ENCODE measurements around the gene IL10RB. TPM values are rescaled to one million over a fixed set of nuclear protein-coding genes. Genes with fewer than 3 reads are reported as not detected.

Gene IL10RB
- total and polyA plus RNA-seq, 2 of the 13 experiments (the other 11 are each of a cell fraction or from before 2014, with no cell fraction given) = 17.4 to 18.2 TPM

GRCh38 chr21:33265664-33266049 lies 510 bp upstream of the IL10RB start:
- Histone ChIP-seq H3K27me3 (ENCODE audit: control insufficient read depth in 1 of 2, insufficient read depth in 2 of 2, low read length in 2 of 2) (no peaks in the 10 kb centered on the region; a peak in 1 of 5 replicates), H3K4me1 (ENCODE audit: insufficient read depth, low read length) (peaks cover 49% of the 10 kb centered on the region), H3K4me3 (replicated peaks in 1 of 3; ENCODE audit: insufficient read depth in 1 of 3, low read depth in 2 of 3, low read length in 3 of 3) (peak overlapping the region; percentile 85 to 89 (median 85); a peak in 3 of 6 replicates), H4K20me1 (ENCODE audit: insufficient read depth, low read length) (no peaks in the 10 kb centered on the region), H3K36me3 (replicated peaks in 1 of 2; ENCODE audit: control insufficient read depth in 1 of 2, insufficient read depth in 2 of 2, low read length in 2 of 2) (peaks cover 7 to 10% of the 10 kb centered on the region in 2 experiments; a peak in 4 of 5 replicates), H3K9me3 (ENCODE audit: low read length) (no peaks in the 10 kb centered on the region), H3K9ac (ENCODE audit: insufficient read depth, low read depth, low read length) (no peak overlapping the region), H3K79me2 (ENCODE audit: insufficient read depth, low read length) (no peaks in the 10 kb centered on the region), H3K27ac (ENCODE audit: extremely low read length, insufficient read depth, low read length) (peak overlapping the region; percentile 5), H2AFZ (ENCODE audit: low read length) (no peak overlapping the region), H3K4me2 (ENCODE audit: low read depth, low read length) (peak overlapping the region; percentile 94)
- no peak for DNase-seq (ENCODE audit: low spot score)
- in situ Hi-C loops (cut with HindIII; ENCODE audit: extremely low pct_ligation_motif_present, low pct_unique_long_range_greater_than_20kb) = no loop called here
- TF ChIP-seq ZBTB21 (CRISPR knock-in tag; IDR thresholded peaks at IDR 0.05) (no peak), LCORL (IDR thresholded peaks at IDR 0.05) (no peak), LCORL (CRISPR knock-in tag; IDR thresholded peaks at IDR 0.05) (peak; percentile 20; the same call in 1 of the 2 replicates)
- 94% methylated on average over 12 of the region's 12 CpGs for WGBS (ENCODE audit: low lambda C conversion rate)
- intact Hi-C loops (cut with micrococcal nuclease; ENCODE audit: unreplicated experiment) = loop anchor here (5.0 kb wide), 2 partner anchors 33 to 63 kb away; no protein-coding TSS in a partner anchor
- CTCF ChIA-PET (ENCODE audit: low intra/inter-chr PET ratio, low total read pairs) = no interaction called here
- peak; percentile 4; the same call in 1 of the 3 replicates for ATAC-seq
- FAIRE-seq = no peak
- no TSS peak for BruUV-seq (replicated peaks)
- POLR2A ChIA-PET = interaction anchor here (0.9 to 2.8 kb wide), 3 partner anchors 35 to 62 kb away, joined by 4 to 15 read pairs (median 4); partner anchors contain the start of genes IFNAR1 and IFNAR2

GRCh38 chr21:33266789-33267135 lies 595 bp downstream of the IL10RB start:
- no peak for DNase-seq (ENCODE audit: low spot score)
- Histone ChIP-seq H3K4me3 (replicated peaks in 1 of 3; ENCODE audit: insufficient read depth in 1 of 3, low read depth in 2 of 3, low read length in 3 of 3) (peak overlapping the region; percentile 85 to 89 (median 85)), H2AFZ (ENCODE audit: low read length) (no peak overlapping the region), H3K79me2 (ENCODE audit: insufficient read depth, low read length) (no peaks in the 10 kb centered on the region), H3K27me3 (ENCODE audit: control insufficient read depth in 1 of 2, insufficient read depth in 2 of 2, low read length in 2 of 2) (no peaks in the 10 kb centered on the region; a peak in 2 of 5 replicates), H3K4me2 (ENCODE audit: low read depth, low read length) (peak overlapping the region; percentile 94), H3K27ac (ENCODE audit: extremely low read length, insufficient read depth, low read length) (peak overlapping the region; percentile 62), H3K9me3 (ENCODE audit: low read length) (no peaks in the 10 kb centered on the region), H3K9ac (ENCODE audit: insufficient read depth, low read depth, low read length) (peak overlapping the region; percentile 73), H3K4me1 (ENCODE audit: insufficient read depth, low read length) (peaks cover 50% of the 10 kb centered on the region), H3K36me3 (replicated peaks in 1 of 2; ENCODE audit: control insufficient read depth in 1 of 2, insufficient read depth in 2 of 2, low read length in 2 of 2) (peaks cover 7 to 10% of the 10 kb centered on the region in 2 experiments; a peak in 4 of 5 replicates), H4K20me1 (ENCODE audit: insufficient read depth, low read length) (no peaks in the 10 kb centered on the region)
- ChIA-PET CTCF (ENCODE audit: low intra/inter-chr PET ratio, low total read pairs) (no interaction called here), POLR2A (interaction anchor here (0.9 to 2.8 kb wide), 3 partner anchors 36 to 63 kb away, joined by 4 to 15 read pairs (median 4); partner anchors contain the start of genes IFNAR1 and IFNAR2)
- intact Hi-C loops (cut with micrococcal nuclease; ENCODE audit: unreplicated experiment) (loop anchor here (5.0 kb wide), 2 partner anchors 34 to 64 kb away; no protein-coding TSS in a partner anchor), in situ Hi-C loops (cut with HindIII; ENCODE audit: extremely low pct_ligation_motif_present, low pct_unique_long_range_greater_than_20kb) (no loop called here)
- no peak for FAIRE-seq
- WGBS (ENCODE audit: low lambda C conversion rate) = 0% methylated on average over 4 of the region's 8 CpGs
- peak; percentile 44 for ATAC-seq
- BruUV-seq (replicated peaks) = no TSS peak
- TF ChIP-seq ZNF292 (CRISPR knock-in tag; IDR thresholded peaks at IDR 0.05; ENCODE audit: borderline replicate concordance, low read depth) (peak; percentile 3; the same call in 1 of the 2 replicates), ZNF543 (CRISPR knock-in tag; IDR thresholded peaks at IDR 0.05) (no peak), HDAC2 (CRISPR knock-in tag; IDR thresholded peaks at IDR 0.05) (no peak), FOXC1 (CRISPR knock-in tag; IDR thresholded peaks at IDR 0.05; ENCODE audit: borderline replicate concordance) (0 out of 2 replicates have a peak, but pooled peaks have one; percentile 13), ZNF782 (CRISPR knock-in tag; IDR thresholded peaks at IDR 0.05; ENCODE audit: borderline replicate concordance) (peak; percentile 7; the same call in 1 of the 2 replicates), GABPA (IDR thresholded peaks at IDR 0.05; ENCODE audit: low read depth, low read length) (no peak), GABPA (CRISPR knock-in tag; IDR thresholded peaks at IDR 0.05; ENCODE audit: low read depth) (0 out of 2 replicates have a peak, but pooled peaks have one; percentile 17), TEF (CRISPR knock-in tag; IDR thresholded peaks at IDR 0.05) (no peak), CENPX (CRISPR knock-in tag; IDR thresholded peaks at IDR 0.05) (no peak)
